ENCODE results near the gene TRAF5. TPM values are rescaled to one million over a fixed set of nuclear protein-coding genes. Genes with fewer than 3 reads are reported as not detected.
A peak's percentile ranks its signal among the peaks of the same experiment; 100 is the strongest.
"Not testable (repeated sequence)": the region's sequence is repeated elsewhere in the genome, so short reads cannot be mapped to it uniquely, and the experiment has no call there.

The TRAF5 gene
- polyA plus RNA-seq, 2 of the 4 experiments (the other 2 are of a cell fraction), result 8.2 to 14.6 TPM

DNA sequence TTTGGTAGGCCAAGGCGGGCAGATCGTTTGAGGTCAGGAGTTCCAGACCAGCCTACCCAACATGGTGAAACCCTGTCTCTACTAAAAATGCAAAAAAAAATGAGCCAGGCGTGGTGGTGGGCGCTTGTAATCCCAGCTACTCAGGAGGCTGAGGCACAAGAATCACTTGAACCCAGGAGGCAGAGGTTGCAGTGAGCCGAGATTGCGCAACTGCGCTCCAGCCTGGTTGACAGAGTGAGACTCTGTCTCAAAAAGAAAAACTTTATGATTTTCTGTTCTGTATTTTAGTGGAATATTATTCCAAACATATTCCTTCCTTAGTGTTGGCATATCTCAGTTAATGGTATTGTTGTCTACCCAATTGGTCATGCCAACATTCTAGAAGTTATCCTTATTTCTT is 64.2 kb downstream of the TRAF5 start:
- POLR2A ChIA-PET; H3K4me3 ChIP-seq; DNase-seq (ENCODE audit: low read depth in 1 of 2, low spot score in 1 of 2); H3K9me3 ChIP-seq; H3K4me1 ChIP-seq; ATAC-seq; FAIRE-seq; H3K27ac ChIP-seq; H3K4me2 ChIP-seq: not testable (repeated sequence)
- CTCF ChIA-PET, result interaction anchor here (0.6 kb wide), 1 partner anchor 54 kb away, joined by 4 read pairs; no protein-coding TSS in a partner anchor
- TF ChIP-seq CEBPB (IDR thresholded peaks at IDR 0.05), result peak; percentile 21 to 49; a peak in 2 of 4 replicates
- 84% methylated on average over 7 of the region's 7 CpGs for WGBS (ENCODE audit: missing lambda C conversion rate)

DNA sequence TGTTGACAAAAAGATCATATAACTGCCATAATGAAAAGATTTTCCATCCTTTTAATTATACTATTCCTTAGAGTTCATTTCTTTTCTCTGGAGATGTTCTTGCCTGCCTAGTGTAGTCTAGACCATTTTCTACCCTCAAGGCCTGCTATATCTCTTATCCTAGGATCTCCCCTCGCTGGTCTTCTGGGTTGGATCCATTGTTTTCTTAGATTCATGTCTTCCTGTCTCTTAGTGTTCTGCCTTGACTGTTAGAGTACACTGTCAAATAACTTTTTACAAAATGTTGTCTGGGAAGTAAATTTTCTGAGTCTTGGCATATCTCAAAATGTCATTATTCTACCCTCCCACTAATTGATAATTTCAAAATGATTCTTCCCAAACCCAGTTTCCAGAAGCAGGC is 66.6 kb downstream of the TRAF5 start:
- no peak overlapping the region for H3K4me2 ChIP-seq
- WGBS (ENCODE audit: missing lambda C conversion rate), result 56% methylated on average over 1 of the region's 1 CpG
- TF ChIP-seq SREBF2 (IDR thresholded peaks at IDR 0.05) (no peak), NR3C1 (IDR thresholded peaks at IDR 0.05) (no peak), ZNF302 (CRISPR knock-in tag; IDR thresholded peaks at IDR 0.05) (no peak), HDAC2 (IDR thresholded peaks at IDR 0.05) (no peak), ZFP36 (IDR thresholded peaks at IDR 0.05; ENCODE audit: borderline replicate concordance, partially characterized antibody) (no peak), RAD21 (conservative IDR thresholded peaks at IDR 0.05 in 1 of 2, IDR thresholded peaks at IDR 0.05 in 1 of 2) (no peak), RARB (CRISPR knock-in tag; IDR thresholded peaks at IDR 0.05) (no peak), CHD2 (IDR thresholded peaks at IDR 0.05; ENCODE audit: low read length, partially characterized antibody) (no peak), RFX5 (IDR thresholded peaks at IDR 0.05) (no peak), BHLHE40 (IDR thresholded peaks at IDR 0.05; ENCODE audit: low read depth, low read length) (no peak), MYC (IDR thresholded peaks at IDR 0.05; ENCODE audit: borderline replicate concordance, low read length) (no peak), POLR2AphosphoS2 (conservative IDR thresholded peaks at IDR 0.05; ENCODE audit: low read length) (no peak), JUNB (IDR thresholded peaks at IDR 0.05) (no peak), GATA3 (IDR thresholded peaks at IDR 0.05; ENCODE audit: borderline replicate concordance) (no peak), HEYL (CRISPR knock-in tag; IDR thresholded peaks at IDR 0.05) (no peak), POLR2A (IDR thresholded peaks at IDR 0.05; ENCODE audit: low read length) (no peak)
- TF ChIP-seq, protein P1, sequence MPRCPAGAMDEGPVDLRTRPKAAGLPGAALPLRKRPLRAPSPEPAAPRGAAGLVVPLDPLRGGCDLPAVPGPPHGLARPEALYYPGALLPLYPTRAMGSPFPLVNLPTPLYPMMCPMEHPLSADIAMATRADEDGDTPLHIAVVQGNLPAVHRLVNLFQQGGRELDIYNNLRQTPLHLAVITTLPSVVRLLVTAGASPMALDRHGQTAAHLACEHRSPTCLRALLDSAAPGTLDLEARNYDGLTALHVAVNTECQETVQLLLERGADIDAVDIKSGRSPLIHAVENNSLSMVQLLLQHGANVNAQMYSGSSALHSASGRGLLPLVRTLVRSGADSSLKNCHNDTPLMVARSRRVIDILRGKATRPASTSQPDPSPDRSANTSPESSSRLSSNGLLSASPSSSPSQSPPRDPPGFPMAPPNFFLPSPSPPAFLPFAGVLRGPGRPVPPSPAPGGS (IDR thresholded peaks at IDR 0.05), result no peak
- TF ChIP-seq, protein P2, sequence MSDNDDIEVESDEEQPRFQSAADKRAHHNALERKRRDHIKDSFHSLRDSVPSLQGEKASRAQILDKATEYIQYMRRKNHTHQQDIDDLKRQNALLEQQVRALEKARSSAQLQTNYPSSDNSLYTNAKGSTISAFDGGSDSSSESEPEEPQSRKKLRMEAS (IDR thresholded peaks at IDR 0.05), result no peak
- TF ChIP-seq, protein P3, sequence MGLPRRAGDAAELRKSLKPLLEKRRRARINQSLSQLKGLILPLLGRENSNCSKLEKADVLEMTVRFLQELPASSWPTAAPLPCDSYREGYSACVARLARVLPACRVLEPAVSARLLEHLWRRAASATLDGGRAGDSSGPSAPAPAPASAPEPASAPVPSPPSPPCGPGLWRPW (IDR thresholded peaks at IDR 0.05), result no peak
- no peaks in the 10 kb centered on the region for H3K9me3 ChIP-seq
- no peak for FAIRE-seq
- H3K4me1 ChIP-seq, result no peaks in the 10 kb centered on the region
- ATAC-seq, result no peak
- CTCF ChIA-PET, result no interaction called here
- DNase-seq (ENCODE audit: low read depth in 1 of 2, low spot score in 1 of 2), result no peak
- no peak overlapping the region for H3K27ac ChIP-seq
- no peak overlapping the region for H3K4me3 ChIP-seq
- POLR2A ChIA-PET, result no interaction called here

DNA sequence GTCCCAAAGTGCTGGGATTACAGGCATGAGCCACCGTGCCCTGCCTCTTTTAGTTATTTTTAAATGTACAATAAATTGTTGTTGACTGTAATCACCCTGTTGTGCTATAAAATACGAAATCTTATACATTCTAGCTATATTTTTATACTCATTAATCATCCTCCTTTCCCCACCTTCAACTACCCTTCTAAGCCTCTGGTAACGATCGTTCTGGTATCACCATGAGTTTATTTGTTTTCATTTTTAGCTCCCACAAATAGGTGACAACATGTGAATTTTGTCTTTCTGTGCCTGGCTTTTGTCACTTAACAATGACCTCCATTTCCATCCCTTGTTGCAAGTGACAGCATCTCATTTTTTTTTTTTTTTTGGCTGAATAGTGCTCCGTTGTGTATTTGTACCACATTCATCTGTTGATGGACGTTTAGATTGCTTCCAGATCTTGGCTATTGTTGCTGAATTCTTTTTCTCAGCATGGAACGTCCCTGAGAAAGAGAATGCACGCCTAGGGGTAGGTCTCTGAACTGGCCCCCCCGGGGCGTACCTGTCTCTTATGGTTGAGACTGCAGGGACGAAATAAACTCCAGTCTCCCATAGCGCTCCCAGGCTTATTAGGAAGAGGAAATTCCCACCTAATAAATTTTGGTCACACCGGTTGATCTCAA is 71.8 kb downstream of the TRAF5 start:
- not testable (repeated sequence) for FAIRE-seq

DNA sequence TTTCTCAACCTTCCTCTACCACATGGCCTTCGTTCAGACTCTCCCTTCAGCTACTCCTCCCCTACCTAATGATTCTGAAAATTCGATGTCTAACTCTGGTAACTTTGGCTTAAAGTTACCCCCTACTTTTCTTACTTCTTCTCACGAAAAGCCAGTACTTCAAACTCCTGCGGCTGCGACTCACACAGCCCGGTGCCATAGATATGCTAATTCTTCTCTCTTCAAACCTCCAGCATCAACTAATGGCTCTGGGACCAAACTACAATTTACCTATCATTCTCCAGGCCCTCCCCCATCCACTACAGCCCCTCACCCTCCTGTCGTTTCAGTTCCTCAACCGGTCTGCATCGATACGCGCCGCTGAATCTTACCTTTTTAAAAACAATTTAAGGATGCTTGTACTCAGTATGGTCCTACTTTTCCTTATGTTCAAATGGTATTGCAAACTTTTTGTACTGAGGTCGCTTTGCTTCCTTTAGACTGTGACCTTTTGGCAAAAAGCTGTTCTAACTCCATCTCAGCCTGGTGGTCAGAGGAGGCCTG is 73.3 kb downstream of the TRAF5 start:
- H3K4me1 ChIP-seq; H3K4me2 ChIP-seq; DNase-seq (ENCODE audit: low read depth in 1 of 2, low spot score in 1 of 2); H3K27ac ChIP-seq; POLR2A ChIA-PET; ATAC-seq; H3K4me3 ChIP-seq; FAIRE-seq; H3K9me3 ChIP-seq; CTCF ChIA-PET: not testable (repeated sequence)
- WGBS (ENCODE audit: missing lambda C conversion rate), result 89% methylated on average over 13 of the region's 13 CpGs

More for the DNA sequence above, 71.8 kb downstream of the TRAF5 start:
- H3K4me3 ChIP-seq; DNase-seq (ENCODE audit: low read depth in 1 of 2, low spot score in 1 of 2); ATAC-seq; H3K9me3 ChIP-seq; H3K4me2 ChIP-seq; H3K4me1 ChIP-seq; H3K27ac ChIP-seq; POLR2A ChIA-PET: not testable (repeated sequence)
- CTCF ChIA-PET, result interaction anchor here (0.6 kb wide), 1 partner anchor 1647 kb away, joined by 4 read pairs; no protein-coding TSS in a partner anchor
- WGBS (ENCODE audit: missing lambda C conversion rate), result 76% methylated on average over 13 of the region's 13 CpGs

DNA sequence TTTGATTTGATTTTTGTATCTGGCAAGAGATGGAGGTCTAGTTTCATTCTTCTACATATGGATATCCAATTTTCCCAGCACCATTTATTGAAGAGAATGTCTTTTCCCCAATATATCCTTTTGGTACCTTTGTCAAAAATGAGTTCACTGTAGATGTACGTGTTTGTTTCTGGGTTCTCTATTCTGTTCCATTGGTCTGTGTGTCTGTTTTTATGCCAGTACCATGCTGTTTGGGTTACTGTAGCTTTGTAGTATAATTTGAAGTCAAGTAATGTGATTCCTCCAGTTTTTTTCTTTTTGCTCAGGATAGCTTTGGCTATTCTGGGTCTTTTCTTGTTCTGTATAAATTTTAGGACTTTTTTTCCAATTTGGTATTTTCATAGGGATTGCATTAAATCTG is 75.1 kb downstream of the TRAF5 start:
- POLR2A ChIA-PET, H3K9me3 ChIP-seq, ATAC-seq: not testable (repeated sequence)

DNA sequence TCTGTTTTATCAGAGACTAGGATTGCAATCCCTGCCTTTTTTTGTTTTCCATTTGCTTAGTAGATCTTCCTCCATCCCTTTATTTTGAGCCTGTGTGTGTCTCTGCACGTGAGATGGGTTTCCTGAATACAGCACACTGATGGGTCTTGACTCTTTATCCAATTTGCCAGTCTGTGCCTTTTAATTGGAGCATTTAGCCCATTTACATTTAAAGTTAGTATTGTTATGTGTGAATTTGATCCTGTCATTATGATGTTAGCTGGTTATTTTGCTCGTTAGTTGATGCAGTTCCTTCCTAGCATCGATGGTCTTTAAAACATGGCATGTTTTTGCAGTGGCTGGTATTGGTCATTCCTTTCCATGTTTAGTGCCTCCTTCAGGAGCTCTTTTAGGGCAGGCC is 79.5 kb downstream of the TRAF5 start:
- DNase-seq (ENCODE audit: low read depth in 1 of 2, low spot score in 1 of 2); FAIRE-seq; H3K27ac ChIP-seq; H3K9me3 ChIP-seq; ATAC-seq; H3K4me2 ChIP-seq; H3K4me1 ChIP-seq; H3K4me3 ChIP-seq; POLR2A ChIA-PET: not testable (repeated sequence)
- WGBS (ENCODE audit: missing lambda C conversion rate), result 72% methylated on average over 2 of the region's 3 CpGs
- CTCF ChIA-PET, result interaction anchor here (2.2 kb wide), 1 partner anchor 10 kb away, joined by 10 read pairs; no protein-coding TSS in a partner anchor

More for the DNA sequence above, 75.1 kb downstream of the TRAF5 start:
- FAIRE-seq; CTCF ChIA-PET; H3K4me2 ChIP-seq; H3K27ac ChIP-seq; H3K4me1 ChIP-seq; H3K4me3 ChIP-seq; DNase-seq (ENCODE audit: low read depth in 1 of 2, low spot score in 1 of 2): not testable (repeated sequence)
- 15% methylated on average over 1 of the region's 1 CpG for WGBS (ENCODE audit: missing lambda C conversion rate)

DNA sequence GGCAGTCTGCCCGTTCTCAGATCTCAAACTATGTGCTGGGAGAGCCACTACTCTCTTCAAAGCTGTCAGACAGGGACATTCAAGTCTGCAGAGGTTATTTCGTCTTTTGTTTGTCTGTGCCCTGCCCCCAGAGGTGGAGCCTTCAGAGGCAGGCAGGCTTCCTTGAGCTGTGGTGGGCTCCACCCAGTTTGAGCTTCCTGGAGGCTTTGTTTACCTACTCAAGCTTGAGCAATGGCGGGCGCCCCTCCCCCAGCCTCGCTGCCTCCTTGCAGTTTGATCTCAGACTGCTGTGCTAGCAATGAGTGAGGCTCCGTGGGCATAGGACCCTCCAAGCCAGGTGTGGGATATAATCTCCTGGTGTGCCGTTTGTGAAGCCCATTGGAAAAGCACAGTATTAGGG is 81.1 kb downstream of the TRAF5 start:
- Histone ChIP-seq H3K4me2 (peak overlapping the region; percentile 35; the same call in 1 of the 3 replicates), H3K27ac (peak overlapping the region in 1 of 2 experiments; percentile 43; a peak in 1 of 6 replicates)
- FAIRE-seq, H3K4me3 ChIP-seq, ATAC-seq, H3K4me1 ChIP-seq, H3K9me3 ChIP-seq, POLR2A ChIA-PET: not testable (repeated sequence)
- 43% methylated on average over 7 of the region's 7 CpGs for WGBS (ENCODE audit: missing lambda C conversion rate)
- CTCF ChIA-PET, result interaction anchor here (1.0 to 2.2 kb wide), 2 partner anchors 8 to 10 kb away, joined by 4 to 10 read pairs; no protein-coding TSS in a partner anchor
- peak in 1 of 2 experiments; percentile 20 for DNase-seq (ENCODE audit: low read depth in 1 of 2, low spot score in 1 of 2)
